HG03565 (cell line): Measurements from ENCODE around the gene SEMA3F.

Source experiments
- ATAC-seq: cut with Tn5 transposase; IDR thresholded peaks from one replicate; pipeline ENCODE4 v1.9.1; 2021; ENCODE audit warnings: mild to moderate bottlenecking, moderate library complexity; ENCODE audit not compliant: unreplicated experiment

The SEMA3F gene

DNA sequence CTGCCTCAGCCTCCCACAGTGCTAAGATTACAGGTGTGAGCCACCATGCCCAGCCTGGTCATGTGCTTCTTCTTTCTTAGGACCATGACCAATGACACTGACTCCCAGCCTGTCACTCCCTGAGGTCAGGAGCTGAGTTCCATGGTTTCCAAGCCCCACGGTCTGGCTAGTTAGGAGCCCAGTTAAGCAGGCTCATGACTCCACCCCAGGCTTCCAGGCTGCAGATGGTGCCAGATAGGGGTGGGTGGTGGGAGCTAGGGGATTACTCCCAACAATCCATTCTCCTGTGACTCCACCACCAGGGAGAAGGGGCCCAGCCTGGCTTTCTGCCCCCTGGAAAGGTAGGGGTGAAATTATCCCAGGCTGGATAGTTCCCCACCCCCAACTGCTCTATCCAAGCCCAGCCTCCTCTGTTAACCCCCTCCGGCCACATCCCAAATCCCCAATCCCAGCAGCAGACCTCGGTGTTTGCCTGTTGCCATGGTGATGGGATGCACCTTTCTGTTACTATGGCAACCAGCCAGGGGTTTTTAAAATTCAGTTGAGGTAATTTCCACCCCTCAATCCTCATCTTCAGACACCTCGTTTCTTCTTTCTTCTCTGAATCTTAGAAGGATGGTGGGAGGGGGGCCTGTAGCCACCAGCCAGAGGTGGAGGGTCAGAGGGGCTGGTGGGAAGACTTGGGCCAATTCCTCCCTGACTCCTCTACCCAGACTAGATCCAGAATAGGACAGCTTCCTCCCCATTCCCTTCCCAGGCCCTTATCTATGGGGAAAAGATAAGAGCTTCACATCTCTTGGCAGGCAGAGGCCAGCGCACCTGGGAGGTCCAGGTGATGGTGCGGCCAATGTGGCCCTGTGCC, 22.5 kb upstream of the SEMA3F start:
- no peak for ATAC-seq

DNA sequence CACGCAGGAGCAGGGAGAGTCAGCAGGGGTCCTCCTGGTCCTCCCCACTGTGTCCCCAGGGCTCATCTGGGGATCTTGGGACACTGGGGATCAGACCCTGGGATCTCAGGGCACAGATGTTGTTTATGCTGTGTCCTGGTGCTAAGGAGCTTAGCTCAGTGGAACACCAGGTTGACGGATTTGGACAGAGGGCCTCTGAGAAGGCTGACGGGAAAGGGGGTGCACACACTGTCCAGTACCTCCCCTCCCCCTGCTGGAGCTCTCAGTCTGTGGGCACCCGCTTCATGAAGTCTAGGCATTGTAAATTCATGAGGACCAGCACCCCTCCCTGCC, 21.9 kb upstream of the SEMA3F start:
- ATAC-seq = no peak

DNA sequence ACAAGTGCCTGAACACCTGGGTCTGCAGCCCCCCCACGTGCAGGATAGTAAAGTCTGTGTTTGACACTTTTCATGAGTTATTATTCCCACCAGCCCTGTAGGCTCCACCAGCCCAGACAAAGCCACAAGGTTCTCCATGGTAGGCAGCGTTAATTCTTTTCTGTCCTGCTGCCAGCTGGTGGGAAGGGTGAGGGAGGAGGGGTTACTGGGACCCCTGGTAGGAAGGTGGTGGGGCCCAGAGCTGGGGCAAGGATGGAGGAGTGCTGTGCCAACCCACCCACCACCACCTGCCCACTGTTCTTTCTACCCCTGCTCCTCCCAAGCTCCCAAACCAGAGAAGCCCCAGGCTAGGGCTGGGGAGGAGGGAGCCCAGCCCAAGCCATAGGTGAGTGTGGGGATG, 20.8 kb upstream of the SEMA3F start:
- no peak for ATAC-seq

DNA sequence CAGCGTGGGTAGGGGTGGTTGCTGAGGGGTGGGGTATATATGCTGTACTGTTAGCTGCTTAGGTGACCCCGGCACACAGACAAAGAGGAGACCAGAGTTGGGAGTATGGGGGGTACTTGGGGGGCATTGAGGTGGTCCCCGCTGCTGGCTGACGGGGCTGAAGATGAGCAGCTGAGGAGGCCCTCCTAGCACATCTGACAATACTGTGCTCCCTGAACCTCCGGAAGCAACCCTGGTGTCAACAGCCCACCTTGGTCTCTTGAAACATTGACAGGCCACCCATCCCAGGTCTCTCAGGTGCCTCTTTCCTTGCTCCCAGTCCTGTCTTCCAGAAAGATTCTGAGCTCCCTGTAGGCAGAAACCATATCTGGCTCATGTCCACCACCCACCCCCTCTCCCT, 19.2 kb upstream of the SEMA3F start:
- no peak for ATAC-seq

DNA sequence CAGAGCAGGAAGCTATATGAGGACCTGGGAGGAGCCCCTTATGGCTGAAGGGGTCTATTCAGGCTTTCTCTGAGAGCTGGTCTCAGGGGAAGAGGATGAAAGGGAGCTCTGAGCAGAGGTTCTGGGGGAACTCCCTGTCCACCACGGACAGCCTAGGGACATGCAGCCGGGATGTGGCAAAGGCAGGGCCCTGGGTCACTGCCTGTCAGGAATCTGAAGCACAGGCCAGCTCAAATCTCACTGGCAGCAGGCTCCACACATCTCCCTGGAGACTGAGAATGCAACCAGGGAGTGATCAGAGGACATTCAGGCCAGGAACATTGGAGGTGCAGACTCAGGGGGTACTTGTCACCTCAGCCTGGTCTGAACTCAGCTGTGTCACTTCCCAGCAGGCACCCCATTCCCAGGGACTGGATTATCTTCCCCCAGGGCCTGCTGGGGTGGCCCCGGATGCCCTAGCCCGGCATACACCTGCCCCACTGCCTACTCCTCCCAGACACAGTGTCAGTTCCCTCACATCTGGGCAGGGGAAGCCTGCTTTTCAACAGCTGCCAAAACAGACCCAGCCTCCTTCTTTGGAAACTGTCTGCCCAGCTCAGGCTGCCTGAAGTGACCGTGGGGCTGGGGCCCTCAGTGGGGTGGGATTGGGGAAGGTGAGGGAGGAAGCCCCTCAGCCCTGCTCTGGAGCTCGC, 18.3 kb upstream of the SEMA3F start:
- ATAC-seq = no peak

DNA sequence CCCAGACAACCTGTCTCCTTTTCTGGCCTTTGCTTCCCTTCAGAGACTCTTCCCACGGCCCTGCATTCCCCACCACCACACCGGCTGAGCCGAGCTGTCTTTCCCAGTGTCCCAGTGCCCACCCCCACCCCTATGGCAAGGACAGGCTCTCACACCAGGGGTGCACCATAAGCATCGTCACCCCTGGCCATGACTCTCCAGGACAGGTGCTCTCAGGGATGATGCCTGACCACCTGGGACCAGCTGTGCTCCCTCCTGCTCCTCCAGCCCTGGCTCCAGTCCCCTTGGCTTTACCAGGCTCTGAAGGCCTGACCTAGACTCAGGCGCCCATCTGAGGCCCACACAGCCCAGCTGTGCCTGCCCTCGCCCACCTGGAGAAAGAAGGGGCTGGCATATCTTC, 17.6 kb upstream of the SEMA3F start:
- ATAC-seq = no peak

DNA sequence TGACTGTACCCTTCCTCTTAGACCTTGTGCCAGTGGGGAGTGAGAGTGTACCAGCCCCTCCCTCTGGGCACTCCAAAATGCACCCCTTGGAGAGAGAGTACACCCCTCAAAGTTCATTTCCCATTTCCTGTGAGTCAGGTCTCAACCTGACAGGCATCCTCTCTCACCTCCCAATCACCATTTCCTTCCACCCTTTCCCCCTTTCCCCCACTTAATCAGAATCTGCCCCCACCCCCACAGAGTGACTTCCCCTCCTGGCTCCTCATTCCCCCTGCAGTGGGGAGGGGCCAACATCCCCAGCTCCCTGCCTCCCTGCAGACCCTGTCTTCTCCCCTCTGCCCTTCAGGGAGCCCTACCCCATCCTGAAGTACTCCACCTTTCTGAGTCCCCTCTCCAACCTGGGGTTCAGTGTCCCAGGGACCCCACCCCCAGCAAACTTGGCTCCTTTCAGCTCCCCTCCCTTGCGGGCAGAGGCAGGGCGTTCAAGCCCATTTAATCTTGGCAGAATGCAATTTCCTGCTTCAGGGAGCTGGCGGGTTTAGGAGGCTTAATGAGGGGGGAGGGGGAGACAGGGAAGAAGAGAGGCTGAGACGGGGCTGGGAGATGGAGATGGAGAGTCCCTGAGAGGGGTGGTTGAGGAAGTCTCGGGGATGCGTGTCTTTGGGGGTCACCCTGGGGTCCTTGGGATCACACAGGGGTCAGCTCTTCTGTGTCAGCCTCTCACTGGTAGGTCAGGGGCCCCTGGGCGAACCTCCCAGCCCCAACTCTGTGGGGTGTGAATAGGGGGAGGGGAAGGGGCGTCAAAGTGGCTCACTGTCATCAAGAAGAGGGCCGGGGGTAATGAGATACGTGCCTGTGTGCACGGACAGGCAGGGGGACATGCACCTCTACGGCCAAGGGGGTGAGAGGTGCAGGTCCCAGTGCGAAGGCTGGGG, 16.6 kb upstream of the SEMA3F start:
- no peak for ATAC-seq

GRCh38 chr3:50139308-50139707, 15.8 kb upstream of the SEMA3F start:
- ATAC-seq = no peak

- no peak for ATAC-seq
Measured at GRCh38 chr3:50139718-50140423, 15.3 kb upstream of the SEMA3F start.

DNA sequence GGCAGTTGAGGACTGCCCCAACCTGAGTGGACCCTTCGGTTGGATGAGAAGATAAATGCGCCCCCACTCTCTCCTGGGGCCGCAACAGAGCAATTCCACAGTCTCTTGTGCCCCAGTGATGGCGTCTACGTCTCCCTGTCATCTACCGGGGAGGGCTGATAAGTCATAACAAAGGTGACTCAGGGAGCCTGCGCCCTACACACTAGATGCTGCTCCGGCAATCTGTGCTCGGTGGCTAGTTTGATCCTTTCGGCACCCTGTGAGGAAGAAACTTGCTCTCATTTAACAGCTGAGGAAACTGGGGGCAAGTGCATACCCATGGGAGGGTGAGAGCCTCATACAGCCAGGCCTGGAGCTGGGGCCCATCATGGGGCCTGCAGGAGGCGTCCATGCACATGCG, 14.1 kb upstream of the SEMA3F start:
- no peak for ATAC-seq

DNA sequence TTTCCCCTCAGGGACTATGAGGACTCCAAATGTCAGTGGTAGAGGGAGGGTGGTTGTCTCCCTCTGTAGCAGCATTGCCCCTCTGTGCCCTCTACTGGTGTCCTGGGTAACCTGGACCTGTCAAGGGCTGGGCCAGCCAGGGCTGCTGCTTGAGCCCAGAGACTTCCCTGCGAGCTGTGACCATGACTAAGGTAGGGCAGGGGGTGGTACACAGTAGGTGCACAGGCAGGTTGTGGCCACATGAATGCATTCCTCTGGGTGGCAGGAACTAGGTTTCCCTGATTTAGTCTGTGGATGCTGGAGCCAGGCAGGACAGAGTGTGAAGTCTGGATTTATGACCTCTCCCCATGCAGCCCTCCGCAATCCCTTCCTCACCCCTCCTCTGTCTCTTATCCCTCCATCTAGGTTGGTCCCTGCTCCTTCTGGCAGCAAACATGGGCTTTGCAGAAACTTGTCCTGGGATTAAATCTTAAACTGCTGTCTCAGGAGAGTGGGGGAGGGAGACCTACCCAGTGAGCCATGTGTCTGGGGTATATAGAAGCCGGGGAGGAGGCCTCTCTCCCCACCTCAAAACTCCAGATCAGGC, 8.7 kb upstream of the SEMA3F start:
- no peak for ATAC-seq

GRCh38 chr3:50147016-50147415, 8.1 kb upstream of the SEMA3F start:
- no peak for ATAC-seq

- ATAC-seq = no peak
Measured at GRCh38 chr3:50147447-50147846, 7.7 kb upstream of the SEMA3F start.

GRCh38 chr3:50147861-50148260, 7.3 kb upstream of the SEMA3F start:
- ATAC-seq = no peak

DNA sequence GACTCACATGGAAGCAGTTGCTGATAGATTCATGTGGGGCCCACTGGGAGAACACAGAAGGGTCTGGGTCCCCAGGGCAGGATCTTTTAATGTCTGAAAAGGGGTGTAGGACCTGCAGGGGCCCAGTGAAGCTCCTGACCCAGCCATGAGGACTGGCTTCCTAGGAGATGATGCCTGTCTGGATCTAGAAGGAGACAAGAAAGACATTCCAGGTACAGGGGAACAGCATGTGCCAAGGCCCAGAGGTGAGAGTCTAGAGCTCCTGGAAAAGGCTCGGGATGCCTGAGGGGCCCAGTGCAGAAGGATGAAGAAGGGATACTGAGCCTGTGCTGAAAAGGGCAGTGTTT, 4.7 kb upstream of the SEMA3F start:
- no peak for ATAC-seq

GRCh38 chr3:50150863-50151686, 4.0 kb upstream of the SEMA3F start:
- ATAC-seq = no peak

- no peak for ATAC-seq
Measured at GRCh38 chr3:50151728-50152127, 3.4 kb upstream of the SEMA3F start.

- no peak for ATAC-seq
Measured at GRCh38 chr3:50153782-50154475, 1.2 kb upstream of the SEMA3F start.

DNA sequence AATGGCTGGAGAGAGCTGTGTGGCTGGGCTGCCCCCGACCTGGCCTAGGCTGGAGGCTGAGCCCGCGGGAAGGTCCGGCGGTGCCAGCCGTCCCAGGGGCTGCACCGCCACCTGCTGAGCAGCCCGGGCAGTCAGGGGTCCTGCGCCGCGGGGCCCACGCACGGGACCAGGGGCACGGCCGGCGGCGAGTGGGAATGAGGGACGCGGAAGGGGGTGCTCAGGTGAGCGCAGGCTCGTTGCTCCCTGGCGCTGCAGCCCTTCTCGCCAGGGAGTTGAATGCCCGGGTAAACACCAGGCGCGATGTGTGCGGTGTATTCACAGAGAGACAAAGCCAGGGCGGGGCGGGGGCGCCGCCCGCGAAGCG, 666 bp upstream of the SEMA3F start:
- no peak for ATAC-seq
